HEK293 (cell line): ENCODE results near the gene ARRDC2.

Experiments
- ATF2 ChIP-seq: fragments of 450-650 bp; formaldehyde crosslinking; IDR thresholded peaks from 2 replicates; pipeline ENCODE4 v1.5.1; 2016; ENCODE audit warnings: missing biosample characterization, missing genetic modification characterization, low read depth
- ZBTB49 ChIP-seq: fragments of 450-650 bp; formaldehyde crosslinking; IDR thresholded peaks from 2 replicates; pipeline ENCODE4 v1.5.1; 2016; ENCODE audit warnings: missing biosample characterization, missing genetic modification characterization, low read depth
- ZNF433 ChIP-seq: fragments of 450-650 bp; formaldehyde crosslinking; IDR thresholded peaks from 2 replicates; pipeline ENCODE4 v1.5.1; 2016; ENCODE audit warnings: missing biosample characterization, missing genetic modification characterization, low read depth
- ZNF626 ChIP-seq: fragments of 450-650 bp; sonication (Bioruptor Pico); formaldehyde crosslinking; IDR thresholded peaks from 2 replicates; pipeline ENCODE4 v1.5.1; 2018; ENCODE audit warnings: missing biosample characterization, missing genetic modification characterization, inconsistent platforms

DNA sequence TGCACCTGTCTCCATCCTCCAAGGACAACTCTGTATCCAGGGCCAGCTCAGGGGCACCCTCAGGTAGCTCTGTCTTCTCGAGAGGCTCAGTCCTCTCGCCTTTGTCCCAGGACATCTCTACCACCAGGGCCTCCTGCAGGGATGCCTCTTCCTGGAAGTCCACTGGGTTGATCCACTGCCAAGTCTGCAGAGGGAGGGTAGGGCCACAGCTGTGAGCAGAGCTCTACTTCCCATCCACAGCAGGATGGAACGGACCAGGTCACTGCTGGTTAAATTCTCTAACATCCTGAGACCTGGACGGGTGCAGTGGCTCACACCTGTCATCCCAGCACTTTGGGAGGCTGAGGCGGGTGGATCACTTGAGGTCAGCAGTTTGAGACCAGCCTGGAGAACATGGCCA is 51.9 kb downstream of the ARRDC2 start:
- TF ChIP-seq ATF2 (tag by site-specific recombination) (no peak), ZBTB49 (tag by site-specific recombination) (no peak), ZNF433 (tag by site-specific recombination) (no peak), ZNF626 (tag by site-specific recombination) (no peak)
